ENCODE data around the gene CCER1.

Gene CCER1

GRCh38 chr12:90920222-90920621, 34.8 kb downstream of the CCER1 start:
- no peak for TF ChIP-seq CTCF (IDR thresholded peaks at IDR 0.05)

- TF ChIP-seq CTCF (IDR thresholded peaks at IDR 0.05): no peak
These were observed 37.5 kb downstream of the CCER1 start for GRCh38 chr12:90917431-90917830.

DNA sequence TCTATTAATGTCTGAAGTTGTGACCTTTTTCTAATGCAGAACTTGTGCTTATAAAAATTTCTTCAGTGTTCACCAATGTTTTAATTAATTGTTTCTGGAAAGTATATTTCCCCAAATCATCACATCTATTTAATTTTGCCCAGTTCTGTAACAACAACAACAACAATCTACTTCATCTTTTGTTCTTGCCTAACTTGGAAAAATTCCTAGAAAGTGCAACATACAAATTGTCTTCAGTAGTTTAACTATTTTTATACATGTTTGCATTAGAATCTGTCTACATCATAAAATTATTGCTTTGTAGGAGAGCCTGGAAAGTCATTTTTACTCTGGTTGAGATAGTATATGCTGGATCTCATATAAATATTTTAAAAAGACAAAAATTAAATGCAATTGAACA, 38.5 kb downstream of the CCER1 start:
- TF ChIP-seq CTCF (IDR thresholded peaks at IDR 0.05): no peak

DNA sequence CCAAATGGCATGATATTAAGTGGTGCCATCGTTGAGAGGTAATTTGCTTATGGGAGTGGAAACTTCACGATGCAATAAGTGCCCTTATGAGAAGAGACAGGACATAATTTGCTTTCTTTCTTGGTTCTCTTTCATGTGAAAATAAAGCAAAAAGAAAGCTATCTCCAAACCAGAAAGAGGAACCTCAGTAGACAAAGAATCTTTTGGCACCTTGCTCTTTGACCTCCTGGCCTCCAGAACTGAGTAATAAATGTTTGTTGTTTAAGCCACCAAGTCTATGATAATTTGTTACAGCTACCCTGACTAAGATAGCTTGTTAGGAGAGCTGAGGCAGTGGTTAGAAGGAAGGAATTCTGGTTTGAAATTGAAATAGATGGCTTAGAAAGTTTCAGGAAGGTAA, 39.6 kb downstream of the CCER1 start:
- no peak for TF ChIP-seq CTCF (IDR thresholded peaks at IDR 0.05)

GRCh38 chr12:90910958-90911357, 44.0 kb downstream of the CCER1 start:
- no peak for TF ChIP-seq CTCF (IDR thresholded peaks at IDR 0.05)

GRCh38 chr12:90909069-90909770, 45.8 kb downstream of the CCER1 start:
- peak; percentile 96 for TF ChIP-seq CTCF (IDR thresholded peaks at IDR 0.05)

- TF ChIP-seq CTCF (IDR thresholded peaks at IDR 0.05): no peak
These were observed 46.5 kb downstream of the CCER1 start for GRCh38 chr12:90908465-90908864.
